ENCODE data around the gene MCUB.

MCUB gene

DNA sequence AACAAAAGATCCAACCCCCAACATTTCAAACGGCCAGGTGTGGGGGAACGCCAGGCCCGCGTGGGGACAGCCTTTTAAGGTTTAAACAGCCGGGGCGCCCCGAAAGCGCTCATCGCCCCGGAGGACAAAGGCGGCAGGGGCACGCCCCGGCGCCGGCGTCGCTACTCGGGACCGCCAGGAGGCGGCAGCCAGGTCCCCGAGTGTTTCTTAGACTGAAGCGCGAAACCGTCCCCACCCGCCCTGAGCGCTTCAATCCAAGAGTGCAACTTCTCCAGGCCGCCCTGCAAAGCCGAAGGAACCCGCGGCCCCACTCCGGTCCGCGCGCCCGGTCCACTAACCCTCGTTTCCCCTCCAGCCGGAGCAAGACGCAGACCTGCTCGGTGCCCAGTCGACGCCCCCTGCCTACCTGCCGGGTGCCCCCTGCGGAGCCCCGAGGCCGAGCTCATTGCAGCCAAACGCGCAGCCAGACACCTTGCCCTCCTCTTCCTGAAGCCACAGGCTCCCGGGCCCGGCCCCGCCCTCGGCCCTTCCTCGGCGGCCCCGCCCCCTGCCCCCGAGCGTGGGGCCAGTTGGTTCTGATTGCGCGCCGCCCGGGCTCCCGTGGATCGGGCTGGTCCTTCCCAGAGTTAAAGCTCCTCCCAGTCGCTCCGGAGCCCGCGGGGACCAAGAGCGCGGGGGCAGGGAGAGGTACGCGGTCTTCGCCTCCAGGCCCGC lies 143.1 kb downstream of the MCUB start, which contains the start of gene CASP6:
TSS of gene CASP6 (minus strand) at position 496 of the 714 bp plus-strand sequence. CDS start at position 446, 50 bp downstream.
- TF ChIP-seq, protein P1, sequence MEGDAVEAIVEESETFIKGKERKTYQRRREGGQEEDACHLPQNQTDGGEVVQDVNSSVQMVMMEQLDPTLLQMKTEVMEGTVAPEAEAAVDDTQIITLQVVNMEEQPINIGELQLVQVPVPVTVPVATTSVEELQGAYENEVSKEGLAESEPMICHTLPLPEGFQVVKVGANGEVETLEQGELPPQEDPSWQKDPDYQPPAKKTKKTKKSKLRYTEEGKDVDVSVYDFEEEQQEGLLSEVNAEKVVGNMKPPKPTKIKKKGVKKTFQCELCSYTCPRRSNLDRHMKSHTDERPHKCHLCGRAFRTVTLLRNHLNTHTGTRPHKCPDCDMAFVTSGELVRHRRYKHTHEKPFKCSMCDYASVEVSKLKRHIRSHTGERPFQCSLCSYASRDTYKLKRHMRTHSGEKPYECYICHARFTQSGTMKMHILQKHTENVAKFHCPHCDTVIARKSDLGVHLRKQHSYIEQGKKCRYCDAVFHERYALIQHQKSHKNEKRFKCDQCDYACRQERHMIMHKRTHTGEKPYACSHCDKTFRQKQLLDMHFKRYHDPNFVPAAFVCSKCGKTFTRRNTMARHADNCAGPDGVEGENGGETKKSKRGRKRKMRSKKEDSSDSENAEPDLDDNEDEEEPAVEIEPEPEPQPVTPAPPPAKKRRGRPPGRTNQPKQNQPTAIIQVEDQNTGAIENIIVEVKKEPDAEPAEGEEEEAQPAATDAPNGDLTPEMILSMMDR (IDR thresholded peaks at IDR 0.05; ENCODE audit: low read depth, low read length, missing control alignments): peak; percentile 65
- DNase-seq (ENCODE audit: extremely low read depth, low read depth): no peak
- H3K4me3 ChIP-seq (replicated peaks; ENCODE audit: low read depth, low read length): peak within 1 kb of the TSS; percentile 65

DNA sequence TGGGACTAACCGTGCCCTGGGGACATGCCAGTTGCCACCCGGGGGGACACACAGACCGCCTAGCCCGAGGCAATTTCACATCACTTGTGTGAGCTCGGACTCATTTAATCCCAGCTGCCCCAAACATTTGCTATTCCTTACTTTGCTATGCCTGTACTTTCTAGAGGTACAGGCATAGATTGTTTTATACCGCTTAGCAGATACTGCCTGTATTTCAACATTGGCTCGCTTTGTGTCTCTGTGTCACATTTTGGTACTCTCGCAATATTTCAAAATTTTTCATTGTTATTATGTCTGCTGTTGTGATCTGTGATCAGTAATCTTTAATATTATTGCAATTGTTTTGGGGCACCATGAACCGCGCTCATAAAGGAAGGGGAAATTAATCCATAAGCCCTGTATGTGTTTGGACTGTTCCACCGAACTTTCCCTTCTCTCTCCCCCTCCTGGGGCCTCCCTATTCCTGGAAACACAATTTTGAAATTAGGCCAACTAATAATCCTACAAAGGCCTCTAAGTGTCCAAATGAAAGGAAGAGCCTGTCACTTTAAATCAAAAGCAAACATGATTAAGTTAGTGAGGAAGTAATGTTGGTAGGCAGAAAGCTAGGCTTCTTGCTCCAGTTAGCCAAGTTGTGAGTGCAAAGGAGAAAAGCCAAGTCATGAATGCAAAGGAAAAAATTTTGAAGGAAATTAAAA lies 143.8 kb downstream of the MCUB start:
- DNase-seq (ENCODE audit: extremely low read depth, low read depth): no peak
- TF ChIP-seq, protein P1 (IDR thresholded peaks at IDR 0.05; ENCODE audit: low read depth, low read length, missing control alignments): no peak
- peak overlapping the region; percentile 65 for H3K4me3 ChIP-seq (replicated peaks; ENCODE audit: low read depth, low read length)

DNA sequence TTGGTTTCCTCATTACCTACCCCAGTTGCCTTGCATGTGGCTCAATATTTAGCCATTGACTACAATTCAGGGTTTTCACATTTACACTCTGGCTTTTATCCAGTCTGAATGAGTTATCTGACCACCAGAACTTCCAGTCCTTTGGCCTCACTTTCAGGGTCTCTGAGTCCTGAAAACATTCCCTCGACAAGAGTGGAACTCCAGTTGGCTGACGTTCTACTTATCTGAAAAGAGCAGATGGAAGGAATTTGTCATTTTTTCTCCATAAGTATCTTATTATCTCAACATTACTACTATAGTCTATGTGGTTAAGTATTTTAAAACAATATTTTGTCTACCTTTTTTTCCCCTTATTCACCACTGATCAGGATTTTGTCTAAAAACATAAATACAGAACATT lies 148.4 kb downstream of the MCUB start:
- H3K4me3 ChIP-seq (replicated peaks; ENCODE audit: low read depth, low read length): no peak overlapping the region
- TF ChIP-seq, protein P1 (IDR thresholded peaks at IDR 0.05; ENCODE audit: low read depth, low read length, missing control alignments): no peak

DNA sequence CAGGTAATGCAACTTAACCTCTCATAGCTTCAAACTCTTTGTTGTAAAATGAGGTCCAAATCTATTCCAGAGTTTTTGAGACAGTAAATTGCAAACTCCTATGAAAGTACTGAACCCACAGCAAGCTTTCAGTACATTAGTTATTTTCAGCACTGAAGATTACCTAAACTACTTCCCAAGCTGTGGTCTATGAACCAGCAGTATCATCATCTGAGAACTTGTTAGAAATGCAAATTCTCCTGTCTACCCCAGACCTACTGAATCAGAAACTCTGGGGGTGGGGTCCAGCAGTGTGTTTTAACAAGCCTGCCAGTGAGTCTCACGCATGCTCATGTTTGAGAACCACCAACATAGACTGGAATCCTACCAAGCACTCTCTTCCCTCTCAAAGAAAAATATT lies 148.9 kb downstream of the MCUB start:
- TF ChIP-seq, protein P1 (IDR thresholded peaks at IDR 0.05; ENCODE audit: low read depth, low read length, missing control alignments): no peak
- H3K4me3 ChIP-seq (replicated peaks; ENCODE audit: low read depth, low read length): no peak overlapping the region
- DNase-seq (ENCODE audit: extremely low read depth, low read depth): no peak

More for the DNA sequence above, 148.4 kb downstream of the MCUB start:
- no peak for DNase-seq (ENCODE audit: extremely low read depth, low read depth)

DNA sequence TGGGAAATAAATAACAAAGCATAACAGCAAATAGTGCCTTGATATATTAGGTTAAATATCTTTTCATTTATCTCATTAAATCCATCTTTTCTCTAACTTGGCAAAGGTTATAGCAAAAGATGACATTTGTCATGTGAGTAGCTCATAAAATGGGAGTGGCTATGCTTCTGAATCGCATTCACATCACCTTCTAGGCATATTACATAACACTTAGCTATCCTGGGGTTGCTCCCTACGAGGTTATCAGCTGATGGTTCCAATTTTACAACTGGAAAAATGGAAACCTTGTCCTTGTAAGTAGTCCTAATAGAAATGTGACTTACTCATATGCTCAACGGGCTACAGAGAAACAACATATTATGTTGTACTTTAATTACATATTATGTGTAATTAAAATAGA lies 153.5 kb downstream of the MCUB start:
- no peak overlapping the region for H3K4me3 ChIP-seq (replicated peaks; ENCODE audit: low read depth, low read length)
- no peak for DNase-seq (ENCODE audit: extremely low read depth, low read depth)
- TF ChIP-seq, protein P1 (IDR thresholded peaks at IDR 0.05; ENCODE audit: low read depth, low read length, missing control alignments): no peak

DNA sequence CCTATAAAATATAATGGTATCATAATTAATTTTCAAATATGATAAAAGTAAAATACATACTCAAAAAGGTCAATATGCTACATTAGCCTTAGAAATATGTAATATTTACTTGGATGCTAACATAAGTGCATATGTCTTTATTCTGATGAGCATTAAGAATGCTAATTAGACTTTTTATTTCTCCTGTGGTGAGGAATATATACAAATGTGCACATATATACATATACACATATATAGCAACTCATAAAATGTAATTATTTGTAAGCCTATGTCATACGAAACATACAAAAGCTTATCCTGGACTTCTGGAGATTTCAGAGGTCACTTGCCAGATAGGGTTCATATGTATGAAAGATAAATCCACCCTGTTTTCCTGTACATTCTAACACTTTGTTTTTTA lies 158.7 kb downstream of the MCUB start:
- DNase-seq (ENCODE audit: extremely low read depth, low read depth): no peak
- TF ChIP-seq, protein P1 (IDR thresholded peaks at IDR 0.05; ENCODE audit: low read depth, low read length, missing control alignments): no peak
- no peak overlapping the region for H3K4me3 ChIP-seq (replicated peaks; ENCODE audit: low read depth, low read length)
